NCI-H748 treated with DMSO at 0.1 percent for 48 hours (cell line): ENCODE results near the gene ST7.

ENCODE experiments used
- DNase-seq: peaks from one replicate; lab custom pipeline; 2025; lab: John Stamatoyannopoulos, UW

Gene ST7

GRCh38 chr7:116977172-116977571 lies 23.9 kb downstream of the ST7 start:
- DNase-seq: no peak

GRCh38 chr7:116978006-116978405 lies 24.7 kb downstream of the ST7 start:
- no peak for DNase-seq

DNA sequence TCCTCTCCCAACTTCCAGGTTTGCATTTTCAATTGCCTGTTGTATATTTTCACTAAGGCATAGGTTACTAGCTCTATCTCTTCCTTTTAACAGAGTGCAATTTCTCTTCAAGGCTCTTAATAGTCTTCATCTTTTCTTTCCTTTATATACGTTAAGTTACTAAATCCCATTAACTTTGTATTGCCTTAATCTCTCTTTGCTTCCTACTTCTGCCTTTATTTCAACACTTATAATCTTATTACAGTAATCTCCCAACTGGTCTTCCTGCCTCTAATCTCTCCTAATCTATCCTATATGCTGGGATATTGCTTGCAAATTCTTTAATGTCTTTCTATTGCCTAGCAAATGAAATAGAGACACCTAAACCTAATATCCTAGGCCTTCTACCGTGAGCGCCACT lies 26.1 kb downstream of the ST7 start:
- DNase-seq: no peak

DNA sequence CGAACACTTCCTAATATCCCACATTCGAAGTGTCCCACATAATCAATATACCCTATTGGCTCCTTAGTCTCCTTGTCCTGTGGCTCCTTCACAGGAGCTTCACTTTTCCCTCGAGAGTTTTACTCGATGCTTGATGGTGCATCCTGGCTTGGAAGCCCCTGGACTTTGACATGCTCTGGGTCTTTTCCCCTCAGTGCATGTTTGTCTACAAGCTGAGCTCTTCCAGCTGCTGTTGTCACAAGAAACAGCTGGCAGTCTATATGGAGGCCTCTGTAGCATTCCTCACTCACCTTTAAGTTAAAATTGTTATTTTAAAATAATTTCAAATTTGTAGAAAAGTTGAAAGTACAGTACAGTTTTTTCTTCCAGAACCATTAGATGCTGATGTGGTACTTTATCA lies 27.1 kb downstream of the ST7 start:
- DNase-seq: no peak

DNA sequence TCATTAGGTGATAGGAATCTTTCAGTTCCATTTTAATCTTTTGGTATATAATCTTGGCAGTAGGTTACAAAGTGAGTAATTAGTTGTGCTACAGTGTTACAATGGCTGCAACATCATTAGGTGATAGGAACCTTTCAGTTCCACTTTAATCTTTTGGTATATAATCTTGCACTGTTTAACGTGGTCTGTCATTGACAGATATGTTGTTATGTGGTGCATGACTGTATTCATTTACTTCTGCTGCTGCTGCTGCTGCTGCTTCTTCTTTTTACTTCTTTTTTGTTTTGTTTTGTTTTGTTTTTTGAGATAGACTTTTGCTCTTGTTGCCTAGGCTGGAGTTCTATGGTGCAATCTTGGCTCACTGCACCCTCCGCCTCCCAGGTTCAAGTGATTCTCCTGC lies 28.6 kb downstream of the ST7 start:
- no peak for DNase-seq

- DNase-seq: no peak
These were observed 31.2 kb downstream of the ST7 start for GRCh38 chr7:116984511-116984910.

DNA sequence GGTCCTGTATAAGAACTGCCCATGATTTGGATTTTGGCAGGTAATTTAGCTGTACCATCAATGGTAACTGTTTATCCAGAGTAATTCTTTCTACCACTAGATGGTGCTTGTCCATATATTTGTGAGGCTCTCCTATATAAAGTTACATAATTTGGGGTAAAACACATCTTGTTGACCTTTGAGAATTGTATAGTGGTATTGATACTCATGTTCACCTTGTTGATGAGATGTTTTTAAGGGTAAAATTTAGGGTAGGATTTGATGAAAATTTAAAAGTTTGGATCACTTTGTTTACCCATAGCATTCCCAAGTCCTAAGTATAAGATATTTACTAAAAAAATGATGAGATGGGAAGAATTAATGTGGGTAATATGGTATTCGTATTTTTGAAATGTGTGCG lies 31.6 kb downstream of the ST7 start:
- DNase-seq: peak; percentile 5

- no peak for DNase-seq
These were observed 32.3 kb downstream of the ST7 start for GRCh38 chr7:116985575-116985974.

- DNase-seq: no peak
These were observed 33.6 kb downstream of the ST7 start for GRCh38 chr7:116986611-116987565.

DNA sequence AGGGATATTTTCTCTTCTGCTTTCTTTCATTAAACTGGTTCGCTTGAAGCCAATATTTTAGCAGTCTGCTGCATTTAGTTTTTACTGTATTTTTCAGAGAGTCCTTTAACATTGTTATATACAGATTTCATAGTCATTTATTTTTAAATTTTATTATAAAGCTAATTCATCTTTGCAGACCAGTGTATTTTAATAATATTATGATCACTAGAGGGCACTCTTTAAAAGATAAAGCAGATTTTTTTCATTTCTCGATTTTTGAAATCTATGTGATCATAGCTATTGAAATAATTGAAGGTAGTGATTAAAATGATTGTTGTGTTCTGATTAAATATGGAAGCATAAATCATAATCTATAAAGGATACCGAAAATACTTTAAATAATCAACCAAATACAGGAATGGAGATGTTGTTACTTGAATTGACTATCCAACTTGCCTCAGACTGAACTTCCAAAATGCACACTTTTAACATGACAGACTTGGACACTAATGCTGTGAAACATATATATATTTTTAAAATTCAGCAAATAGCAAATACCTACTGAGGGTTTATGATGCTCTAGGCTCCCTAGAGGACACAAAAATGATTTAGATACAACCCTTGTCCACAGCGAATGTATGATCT lies 35.2 kb downstream of the ST7 start:
- DNase-seq: no peak

- DNase-seq: no peak
These were observed 36.8 kb downstream of the ST7 start for GRCh38 chr7:116990056-116990455.

DNA sequence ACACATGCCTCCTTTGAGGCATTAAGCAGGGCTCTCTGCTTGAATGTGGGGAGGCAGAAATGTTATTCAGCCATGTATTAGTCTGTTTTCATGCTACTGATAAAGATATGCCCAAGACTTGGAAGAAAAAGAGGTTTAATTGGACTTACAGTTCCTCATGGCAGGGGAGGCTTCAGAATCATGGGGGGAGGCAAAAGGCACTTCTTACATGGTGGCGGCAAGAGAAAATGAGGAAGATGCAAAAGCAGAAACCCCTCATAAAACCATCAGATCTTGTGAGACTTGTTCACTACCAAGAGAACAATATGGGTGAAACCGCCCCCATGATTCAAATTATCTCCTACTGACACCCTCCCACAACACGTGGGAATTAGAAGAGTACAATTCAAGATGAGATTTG lies 37.9 kb downstream of the ST7 start:
- no peak for DNase-seq

GRCh38 chr7:116994611-116995010 lies 41.3 kb downstream of the ST7 start:
- no peak for DNase-seq

DNA sequence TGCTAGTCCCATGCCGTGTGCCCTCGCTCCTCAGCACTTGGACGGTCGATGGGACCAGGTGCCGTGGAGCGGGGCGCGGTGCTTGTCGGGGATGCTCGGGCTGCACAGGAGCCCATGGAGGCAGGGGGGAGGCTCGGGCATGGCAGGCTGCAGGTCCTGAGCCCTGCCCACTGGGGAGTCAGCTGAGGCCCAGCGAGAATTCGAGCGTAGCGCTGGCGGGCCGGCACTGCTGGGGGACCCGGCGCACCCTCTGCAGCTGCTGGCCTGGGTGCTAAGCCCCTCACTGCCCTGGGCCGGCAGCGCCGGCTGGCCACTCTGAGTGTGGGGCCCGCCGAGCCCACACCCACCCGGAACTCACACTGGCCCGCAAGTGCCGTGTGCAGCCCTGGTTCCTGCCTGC lies 44.7 kb downstream of the ST7 start:
- no peak for DNase-seq

DNA sequence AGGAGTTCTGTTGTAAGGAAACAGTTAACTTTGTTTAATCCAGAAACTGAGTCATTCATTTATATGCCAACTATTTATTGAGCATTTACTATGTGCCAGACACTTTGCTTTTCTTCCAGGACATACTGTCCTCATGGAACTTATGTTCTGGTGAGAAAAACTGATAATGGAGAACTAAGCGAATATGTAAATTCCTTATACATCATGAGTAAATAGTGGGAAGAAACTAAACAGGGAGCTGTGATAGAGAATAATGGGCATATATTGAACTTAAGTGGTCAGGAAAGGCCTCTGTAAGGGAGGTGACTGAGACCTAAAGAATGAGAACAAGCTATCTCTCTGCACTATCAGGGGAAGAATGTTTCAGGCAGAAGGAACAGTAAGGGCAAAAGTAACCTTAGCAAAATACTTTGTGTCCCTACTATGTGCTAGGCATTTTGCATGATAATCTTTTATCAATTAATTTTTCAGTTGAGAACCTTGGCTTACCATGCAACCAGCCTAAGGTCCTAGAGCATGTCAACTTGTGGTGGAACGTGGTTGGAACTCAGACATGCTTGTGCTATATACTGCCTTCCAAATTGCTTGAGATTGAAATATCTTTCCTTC lies 45.4 kb downstream of the ST7 start:
- DNase-seq: no peak

DNA sequence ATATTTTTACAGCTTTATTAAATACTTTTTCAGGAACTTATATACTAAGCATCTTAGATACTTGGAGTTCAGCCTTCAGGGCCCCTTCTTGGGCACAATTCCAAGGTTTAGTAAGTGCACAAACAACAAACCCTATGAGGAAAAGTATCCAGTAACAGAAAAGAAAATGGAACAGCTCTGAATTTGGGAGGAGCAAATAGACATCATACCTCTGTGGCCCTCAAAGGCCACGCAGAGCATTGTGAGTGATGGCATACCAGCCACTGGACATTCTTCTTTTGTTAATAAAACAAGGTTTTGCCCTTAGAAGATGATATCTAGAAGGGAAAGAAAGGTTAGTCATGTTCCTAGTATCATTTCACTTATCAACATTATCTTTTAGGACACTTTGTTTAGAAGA lies 46.0 kb downstream of the ST7 start:
- no peak for DNase-seq

DNA sequence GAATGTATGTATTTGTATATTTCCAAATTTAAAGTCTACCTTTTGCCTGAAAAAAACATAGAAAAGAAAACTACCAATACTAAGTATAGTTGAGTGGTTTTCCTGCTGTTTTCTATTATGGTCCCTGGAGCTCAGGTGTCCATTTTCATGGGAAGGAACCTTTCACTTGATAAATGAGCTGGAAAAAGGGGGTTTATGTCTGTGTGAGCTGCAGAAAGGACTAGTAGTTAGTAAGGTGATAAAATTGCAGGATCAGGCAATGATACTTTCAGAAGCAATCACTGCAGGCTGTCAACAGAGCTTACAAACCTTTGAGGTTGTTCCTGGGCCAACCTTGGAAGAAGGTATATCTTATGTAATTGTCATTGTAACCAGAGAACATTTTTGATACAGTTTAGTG lies 48.0 kb downstream of the ST7 start:
- DNase-seq: no peak

- DNase-seq: no peak
These were observed 51.6 kb downstream of the ST7 start for GRCh38 chr7:117004899-117005298.

GRCh38 chr7:117005449-117005848 lies 52.1 kb downstream of the ST7 start:
- DNase-seq: no peak

DNA sequence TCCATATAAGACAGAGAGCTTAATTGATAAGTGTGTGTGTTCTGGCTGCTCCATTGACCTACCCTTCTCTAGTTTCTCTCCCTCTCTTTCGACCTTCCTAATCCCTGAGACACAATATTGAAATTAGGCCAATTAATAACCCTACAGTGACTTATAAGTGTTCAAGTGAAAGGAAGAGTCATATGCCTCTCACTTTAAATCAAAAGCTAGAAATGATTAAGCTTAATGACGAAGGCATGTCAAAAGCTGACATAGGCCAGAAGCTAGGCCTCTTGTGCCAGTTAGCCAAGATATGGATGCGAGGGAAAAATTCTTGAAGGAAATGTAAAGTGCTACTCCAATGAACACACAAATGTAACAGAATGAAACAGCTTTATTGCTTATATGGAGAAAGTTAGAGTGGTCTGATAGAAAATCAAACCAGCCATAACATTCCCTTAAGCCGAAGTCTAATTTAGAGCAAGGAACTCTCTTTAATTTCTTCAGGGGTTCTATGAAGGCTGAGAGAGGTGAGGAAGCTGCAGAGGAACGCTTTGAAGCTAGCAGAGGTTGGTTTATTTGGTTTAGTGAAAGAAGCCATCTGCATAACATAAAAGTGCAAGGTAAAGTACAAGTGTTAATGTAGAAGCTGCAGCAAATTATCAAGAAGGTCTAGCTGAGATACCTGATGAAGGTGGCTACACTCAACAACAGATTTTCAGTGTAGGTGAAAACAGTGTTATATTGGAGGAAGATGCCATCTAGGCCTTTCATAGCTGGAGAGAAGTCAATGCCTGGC lies 53.8 kb downstream of the ST7 start:
- DNase-seq: no peak

DNA sequence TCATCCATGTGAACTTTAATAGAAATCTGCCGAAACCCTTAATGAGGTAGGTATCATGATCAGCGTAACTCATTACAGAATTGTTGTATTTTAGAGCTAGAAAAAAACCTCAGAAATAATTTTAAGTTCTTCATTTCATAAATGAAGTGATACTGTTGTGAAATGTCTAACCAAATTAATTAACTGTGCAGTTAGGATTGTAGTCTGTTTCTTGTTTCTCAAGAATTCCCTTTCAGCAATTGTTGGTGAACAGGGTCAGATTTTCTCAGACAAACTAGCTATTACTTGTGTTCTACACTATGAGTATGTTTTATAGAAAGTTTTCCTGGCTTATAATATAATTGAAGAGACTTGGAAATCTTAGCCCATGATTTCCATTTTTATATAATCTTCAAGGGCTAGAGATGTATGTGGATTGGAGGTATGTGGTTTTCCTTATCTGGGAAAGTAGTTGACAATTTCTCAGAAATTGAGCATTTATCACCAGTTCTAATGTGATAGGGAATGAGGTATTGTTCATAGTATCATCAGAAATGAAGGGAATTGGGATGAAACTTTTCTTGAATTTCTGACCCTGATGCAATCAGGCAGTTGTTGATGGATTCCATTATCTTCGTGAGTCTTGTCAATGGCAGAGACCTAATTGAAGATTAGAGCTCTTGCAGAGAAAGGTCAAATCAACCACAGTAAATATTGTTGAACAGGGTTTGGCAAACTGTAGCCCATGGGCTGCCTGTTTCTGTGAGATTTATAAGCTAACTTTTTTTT lies 55.0 kb downstream of the ST7 start:
- no peak for DNase-seq
